ENCODE results near the gene HHIPL1.

Gene HHIPL1

DNA sequence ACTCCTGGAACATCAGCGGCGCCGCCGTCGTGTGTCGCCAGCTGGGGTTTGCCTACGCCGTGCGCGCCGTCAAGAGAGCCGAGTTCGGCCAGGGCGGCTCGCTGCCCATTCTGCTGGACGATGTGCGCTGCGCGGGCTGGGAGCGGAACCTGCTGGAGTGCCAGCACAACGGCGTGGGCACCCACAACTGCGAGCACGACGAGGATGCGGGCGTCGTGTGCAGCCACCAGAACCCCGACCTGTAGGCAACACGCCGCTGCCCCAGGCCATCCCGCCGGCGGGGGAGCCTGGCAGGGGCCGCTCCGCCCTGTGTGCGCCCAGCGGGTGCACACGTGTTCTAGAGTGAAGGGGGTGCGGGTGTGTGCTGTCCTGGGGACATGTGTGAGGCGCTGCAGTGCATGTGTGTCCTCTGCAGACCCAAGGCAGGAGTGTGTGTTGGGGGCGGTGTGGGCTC is 30.5 kb downstream of the HHIPL1 start:
- DNase-seq (ENCODE audit: low read depth), result no peak

DNA sequence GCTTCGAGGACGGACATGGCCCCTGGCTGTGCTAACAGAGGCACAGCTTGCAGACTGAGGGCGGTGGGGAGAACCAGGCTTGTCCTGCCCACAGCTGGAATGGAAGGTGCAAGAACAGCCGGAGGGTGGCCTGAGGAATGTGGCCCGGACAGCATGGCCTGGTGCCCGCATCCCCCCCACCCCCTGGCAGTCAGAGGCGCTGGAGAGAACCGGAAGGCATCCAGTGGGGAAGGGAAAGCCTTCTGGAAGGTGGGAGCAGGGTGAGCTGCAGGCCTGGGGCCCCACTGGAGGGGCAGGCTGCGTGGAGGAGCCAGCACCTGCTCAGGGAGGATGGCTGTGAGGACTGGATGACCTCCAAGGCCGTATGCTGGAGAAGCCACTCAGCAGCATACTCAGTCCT is 31.0 kb downstream of the HHIPL1 start:
- no peak for DNase-seq (ENCODE audit: low read depth)

DNA sequence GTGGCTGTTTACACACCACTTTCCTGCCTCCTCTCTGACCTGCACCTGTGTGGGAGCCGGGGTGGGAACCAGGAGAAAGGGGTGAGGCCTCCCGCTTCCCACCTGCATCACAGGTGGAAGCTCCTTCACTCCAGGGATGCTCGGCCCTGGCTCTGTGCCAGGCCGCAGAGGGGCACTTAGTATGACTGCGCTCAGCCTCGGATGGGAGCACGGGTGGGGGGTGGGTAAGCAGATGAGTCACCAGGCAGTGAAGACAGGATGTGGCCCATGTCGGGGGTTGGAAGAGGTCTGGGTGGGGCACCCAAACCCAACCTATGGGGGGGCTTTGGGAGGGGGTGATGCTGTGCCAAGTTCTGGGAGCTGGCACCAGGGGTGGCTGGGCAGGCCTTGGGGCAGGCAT is 31.7 kb downstream of the HHIPL1 start:
- no peak for DNase-seq (ENCODE audit: low read depth)

DNA sequence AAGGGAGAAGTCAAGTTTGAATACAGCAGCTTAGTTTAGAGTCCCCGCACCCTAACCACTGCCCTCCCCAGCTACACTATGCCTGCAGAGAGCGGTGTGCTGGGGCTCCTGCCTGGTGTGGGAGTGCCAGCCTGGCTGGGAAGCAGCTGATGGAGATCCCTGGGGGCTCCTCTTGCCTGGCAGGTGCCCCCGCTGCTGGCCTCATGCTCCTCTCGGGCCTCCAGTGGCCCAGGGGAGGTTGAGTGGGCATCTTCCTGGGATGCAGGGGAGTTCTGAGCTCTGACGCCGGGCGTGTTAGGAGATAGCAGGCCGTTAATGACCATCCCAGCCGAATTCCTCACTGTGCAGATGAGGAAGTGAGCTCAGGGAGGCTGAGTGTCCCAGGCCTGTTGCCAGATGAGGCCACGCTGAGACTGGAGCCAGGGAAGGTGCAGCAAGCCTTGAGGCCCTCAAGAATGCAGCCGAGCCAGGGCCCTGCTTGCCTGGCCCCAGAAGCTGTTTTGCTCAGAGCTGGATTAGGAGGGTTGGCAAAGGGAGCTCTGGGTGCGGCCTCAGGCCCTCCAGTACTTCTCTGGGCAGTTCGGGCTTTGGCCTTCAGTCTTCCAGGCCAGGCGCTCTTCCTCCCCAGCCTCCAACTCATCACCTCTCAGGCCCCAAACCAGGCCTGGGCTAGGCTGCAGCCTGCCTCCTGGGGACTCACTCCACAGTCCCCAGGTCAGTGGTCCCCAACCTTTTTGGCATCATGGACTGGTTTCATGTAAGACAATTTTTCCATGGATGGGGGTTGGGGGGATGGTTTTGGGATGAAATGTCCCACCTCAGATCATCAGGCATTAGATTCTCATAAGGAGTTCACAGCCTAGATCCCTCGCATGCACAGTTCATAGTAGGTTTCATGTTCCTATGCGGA is 32.6 kb downstream of the HHIPL1 start:
- DNase-seq (ENCODE audit: low read depth), result no peak

DNA sequence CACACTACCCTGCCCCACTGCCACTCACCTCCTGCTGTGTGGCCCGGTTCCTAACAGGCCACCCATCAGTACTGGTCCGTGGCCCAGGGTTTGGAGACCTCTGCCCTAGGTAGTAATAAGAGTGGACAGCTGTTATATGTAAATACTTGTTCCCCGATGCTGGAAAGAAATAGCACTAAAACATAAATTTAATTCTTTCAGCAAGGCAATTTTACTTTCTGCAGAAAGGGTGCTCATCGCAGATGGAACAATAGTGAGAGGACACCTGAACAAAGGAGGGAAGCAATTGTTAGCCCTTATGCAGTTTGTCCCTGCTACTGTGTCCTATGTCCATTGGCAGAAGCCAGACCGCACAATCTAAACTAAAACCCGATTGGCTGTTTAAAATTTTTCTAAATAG is 33.3 kb downstream of the HHIPL1 start:
- no peak for DNase-seq (ENCODE audit: low read depth)

DNA sequence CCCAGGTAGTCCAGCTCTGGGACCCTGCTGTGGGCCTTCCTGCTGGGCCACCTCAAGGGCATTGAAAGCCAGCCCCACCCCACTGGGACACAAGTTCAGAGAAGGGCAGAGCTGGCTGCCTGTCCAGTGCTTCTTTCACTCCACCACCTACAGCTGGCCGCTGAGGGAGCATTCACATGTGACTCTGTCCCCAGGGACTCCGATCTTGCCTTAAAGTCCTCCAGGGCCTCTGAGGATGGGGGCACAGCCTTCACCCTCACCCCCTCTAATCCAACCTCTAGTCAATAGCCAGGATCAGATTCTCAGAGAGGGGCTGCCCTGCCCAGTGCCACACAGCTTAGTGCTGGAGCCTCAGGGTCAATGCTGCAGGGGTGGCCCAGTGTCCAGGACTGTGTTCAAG is 34.2 kb downstream of the HHIPL1 start:
- DNase-seq (ENCODE audit: low read depth), result no peak

DNA sequence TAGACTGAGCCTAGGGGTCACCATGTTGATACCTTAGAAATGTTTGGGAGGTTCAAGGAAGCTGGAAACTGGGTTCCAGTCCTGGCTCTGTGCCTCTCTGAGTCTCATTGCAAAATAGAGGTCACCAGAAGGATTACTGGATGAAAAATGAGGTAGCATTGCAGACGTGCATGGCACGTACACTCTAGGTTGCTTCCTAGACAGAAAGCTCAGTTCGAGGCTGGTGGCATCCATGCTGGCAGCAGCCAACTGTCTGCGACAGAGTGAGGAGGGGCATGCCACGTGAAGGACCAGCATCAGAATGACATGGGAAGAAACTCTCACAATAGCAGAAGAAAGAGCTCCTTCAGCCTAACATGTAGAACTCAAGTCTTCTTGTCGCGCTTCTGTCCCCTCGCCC is 34.6 kb downstream of the HHIPL1 start:
- no peak for DNase-seq (ENCODE audit: low read depth)

DNA sequence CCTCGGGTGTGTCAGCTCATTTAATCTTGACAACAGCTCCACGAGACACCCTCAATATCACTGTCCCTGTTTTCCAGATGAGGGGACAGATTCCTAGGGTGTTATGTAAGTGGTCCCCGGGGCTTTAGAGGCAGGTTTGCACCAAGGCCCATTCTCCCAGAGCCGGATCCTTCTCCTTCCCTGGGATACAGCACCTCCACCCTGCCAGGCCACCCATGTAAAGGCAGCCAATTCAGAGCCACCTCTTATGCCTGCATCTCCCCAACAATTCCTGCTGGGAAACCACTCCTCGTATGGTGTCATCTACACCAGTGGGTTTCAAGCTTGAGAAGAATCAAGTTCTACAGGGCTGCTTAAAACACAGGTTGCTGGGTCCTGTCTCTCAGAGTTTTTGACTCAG is 35.1 kb downstream of the HHIPL1 start:
- DNase-seq (ENCODE audit: low read depth), result no peak

DNA sequence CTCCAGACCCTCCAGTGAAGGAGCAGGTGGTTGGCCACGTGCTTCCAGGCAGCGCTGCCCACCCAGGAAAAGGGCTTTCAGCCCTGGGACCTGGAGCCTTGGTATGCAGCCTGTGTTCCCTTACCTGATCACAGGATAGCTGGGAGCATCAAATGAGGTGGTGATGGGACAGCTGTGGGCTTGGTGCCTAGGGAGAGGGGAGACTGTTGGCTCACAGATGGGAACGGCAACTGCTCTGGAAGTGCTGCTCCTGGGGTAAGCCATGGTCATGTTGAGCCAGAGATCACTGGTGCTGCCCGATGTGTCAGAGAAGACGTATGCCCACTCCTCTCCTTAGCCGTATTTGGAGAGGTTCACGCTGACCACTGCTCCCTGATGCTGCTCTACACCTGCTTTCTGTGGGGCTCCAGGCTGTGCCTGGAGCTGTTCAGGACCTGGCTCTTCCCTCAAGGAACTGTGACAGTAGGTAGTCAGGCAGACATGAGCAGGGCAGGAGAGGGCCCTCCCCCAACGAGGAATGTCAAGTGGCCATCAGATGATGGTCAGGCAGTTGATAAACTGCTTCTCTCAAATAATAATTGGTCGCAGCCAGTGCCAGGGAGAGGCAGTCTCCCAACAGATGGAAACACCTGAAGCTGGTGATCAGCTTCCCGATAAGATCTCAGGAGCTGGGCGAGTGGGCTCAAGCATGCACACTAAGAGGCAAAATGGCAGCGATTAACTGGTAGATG is 36.3 kb downstream of the HHIPL1 start:
- DNase-seq (ENCODE audit: low read depth), result no peak

DNA sequence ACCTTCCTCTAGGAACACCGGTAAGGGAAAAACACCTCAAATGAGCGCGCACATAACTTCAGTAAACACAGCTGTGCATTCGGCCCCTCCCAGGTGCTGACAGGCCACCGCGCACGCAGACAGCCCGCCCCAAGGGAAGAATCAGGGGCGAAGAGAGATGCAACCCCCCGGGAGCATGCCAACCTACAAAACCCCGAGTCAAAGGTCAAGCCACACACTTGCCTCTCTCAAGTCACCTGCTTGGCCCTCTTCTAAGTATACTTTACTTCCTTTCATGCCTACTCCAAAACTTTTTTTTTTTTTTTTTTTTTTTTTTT is 36.9 kb downstream of the HHIPL1 start:
- no peak for DNase-seq (ENCODE audit: low read depth)

DNA sequence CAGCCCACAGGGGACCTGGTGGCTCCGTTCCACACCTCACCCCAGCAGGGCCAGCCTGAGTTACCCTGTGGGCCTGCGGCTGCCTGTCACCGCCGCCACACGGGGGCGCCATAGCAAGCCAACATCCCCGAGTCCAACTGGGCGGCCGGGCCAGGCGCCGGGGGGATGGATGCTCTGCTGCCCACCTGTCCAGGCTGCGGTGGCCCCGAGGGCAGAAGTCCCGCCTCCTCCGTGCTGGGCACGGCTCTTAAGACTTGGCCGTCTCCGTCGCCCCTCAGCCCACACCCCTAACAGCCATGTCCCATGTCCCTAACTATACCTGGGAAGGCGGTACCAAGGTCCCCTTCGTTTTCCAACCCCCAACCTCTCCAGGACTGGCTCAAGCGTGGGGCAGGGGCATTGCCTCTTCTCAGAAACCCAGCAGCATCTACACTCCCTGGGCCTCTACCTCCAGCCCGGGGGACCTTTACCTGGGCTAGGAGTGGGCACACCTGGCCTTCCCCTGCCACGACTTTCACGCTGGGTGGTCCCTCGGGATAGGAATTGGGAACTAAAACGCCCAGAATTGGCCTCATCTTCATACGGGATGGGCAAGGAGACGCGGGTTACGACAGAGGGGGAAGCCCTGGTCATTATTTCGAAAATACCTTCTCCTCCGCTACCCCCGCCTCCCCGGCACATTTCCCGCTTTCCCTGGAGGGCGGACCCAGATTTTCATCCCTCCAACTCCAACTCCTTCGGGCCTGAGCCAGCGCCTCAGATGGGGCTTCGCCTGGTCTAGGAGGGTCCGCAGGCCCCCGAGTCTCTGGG is 38.1 kb downstream of the HHIPL1 start:
- DNase-seq (ENCODE audit: low read depth), result peak; percentile 66

DNA sequence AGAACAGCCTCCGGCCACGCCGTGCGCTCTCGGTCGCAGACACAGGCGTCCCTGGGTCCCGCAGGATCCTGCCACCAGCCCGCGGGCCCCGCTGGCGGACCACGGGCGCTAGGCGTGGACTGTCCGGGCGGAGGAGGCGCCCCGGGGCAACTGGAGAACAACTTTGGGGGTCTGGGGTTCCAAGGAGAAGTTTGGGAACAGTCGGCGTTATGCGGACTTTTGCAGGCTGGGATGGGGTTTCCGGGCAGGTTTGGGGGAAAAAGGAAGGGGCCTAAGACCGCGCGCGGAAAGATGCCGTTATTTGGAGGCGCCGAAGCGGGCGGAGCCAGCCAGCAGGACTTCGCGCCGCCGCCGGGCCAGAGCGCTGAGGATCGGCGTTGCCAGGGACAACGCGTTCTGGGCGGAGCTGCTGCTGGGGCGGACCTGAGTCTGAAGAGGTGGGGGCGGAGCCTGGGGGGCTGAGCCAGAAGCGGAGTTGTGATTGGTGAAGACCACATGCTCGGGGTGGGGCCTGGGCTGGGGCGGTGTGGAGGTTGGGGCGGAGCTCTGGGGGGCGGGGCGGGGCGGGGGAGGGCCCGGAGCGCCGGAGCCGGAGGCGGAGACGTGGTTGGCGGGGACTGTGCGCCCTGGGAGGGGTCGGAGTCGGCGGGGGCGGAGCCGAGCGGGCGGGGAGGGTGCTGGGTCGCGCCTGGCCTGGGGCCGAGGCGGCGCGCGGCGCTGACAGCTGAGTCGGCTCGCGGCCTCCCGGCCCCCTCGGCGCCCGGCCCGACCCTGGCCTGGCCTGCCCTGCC is 38.9 kb downstream of the HHIPL1 start, which contains the start of gene CYP46A1:
TSS of gene CYP46A1 (plus strand) at position 680 of the 791 bp plus-strand sequence. CDS start 120 bp downstream, outside the sequence.
- peak; percentile 98 for DNase-seq (ENCODE audit: low read depth)

DNA sequence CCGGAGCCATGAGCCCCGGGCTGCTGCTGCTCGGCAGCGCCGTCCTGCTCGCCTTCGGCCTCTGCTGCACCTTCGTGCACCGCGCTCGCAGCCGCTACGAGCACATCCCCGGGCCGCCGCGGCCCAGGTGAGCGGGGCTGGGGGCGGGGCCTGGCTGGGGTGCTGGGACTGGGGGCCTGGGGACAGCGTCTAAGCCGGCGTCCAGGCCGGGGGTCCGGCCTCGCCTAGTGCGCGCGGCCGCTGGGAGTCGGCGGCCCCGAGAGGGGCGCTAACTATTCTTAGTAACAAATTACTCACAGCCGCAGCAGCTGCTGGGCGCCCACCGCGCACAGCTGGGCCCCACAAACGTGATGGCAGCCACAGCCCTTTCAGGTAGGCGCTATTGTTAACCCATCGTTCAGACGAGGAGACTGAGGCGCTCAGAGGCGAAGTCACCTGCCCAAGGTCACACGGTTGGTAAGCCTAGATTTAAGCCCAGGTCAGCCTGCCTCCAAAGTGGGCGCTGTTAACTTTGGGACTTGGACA is 39.5 kb downstream of the HHIPL1 start:
- no peak for DNase-seq (ENCODE audit: low read depth)

DNA sequence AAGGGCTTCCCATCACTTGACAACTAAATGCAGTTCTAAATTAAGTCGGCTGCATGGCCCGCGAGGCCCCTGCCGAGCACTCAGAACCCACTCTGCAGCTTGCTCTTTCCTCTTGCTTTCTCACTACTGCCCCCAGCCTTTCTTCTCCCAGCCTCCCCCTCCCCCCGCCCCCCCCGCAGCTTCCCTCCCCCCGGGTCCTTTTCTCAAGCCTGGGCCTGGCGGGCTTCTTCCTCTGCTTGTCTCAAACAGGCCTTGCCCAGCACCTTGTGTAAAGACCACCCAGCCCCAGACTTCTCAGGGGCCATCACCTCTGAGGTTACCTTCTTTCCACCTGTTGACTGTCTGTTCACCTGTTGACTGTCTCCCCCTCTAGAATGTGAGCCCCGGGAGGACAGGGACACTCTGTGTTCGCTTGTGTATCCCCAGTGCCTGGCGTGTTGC is 40.2 kb downstream of the HHIPL1 start:
- no peak for DNase-seq (ENCODE audit: low read depth)

DNA sequence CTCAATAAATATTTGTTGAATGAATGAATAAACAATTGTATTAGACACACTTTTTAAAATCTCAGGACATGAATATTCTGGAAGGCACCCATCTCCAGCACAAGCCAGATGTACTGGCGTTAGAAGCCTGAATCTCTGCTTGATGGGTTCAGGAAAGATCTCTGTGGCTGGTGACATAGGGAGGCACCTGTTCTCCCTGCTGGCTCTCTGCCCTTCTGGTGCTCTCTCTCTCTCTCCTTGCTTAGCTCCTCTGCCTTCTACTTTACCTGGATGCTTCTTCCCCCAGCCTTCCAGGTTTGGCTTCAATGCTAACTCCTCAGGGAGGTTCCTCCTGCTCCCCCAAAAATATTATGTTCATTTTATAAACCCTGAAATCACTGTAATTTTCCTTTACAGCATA is 40.7 kb downstream of the HHIPL1 start:
- no peak for DNase-seq (ENCODE audit: low read depth)

DNA sequence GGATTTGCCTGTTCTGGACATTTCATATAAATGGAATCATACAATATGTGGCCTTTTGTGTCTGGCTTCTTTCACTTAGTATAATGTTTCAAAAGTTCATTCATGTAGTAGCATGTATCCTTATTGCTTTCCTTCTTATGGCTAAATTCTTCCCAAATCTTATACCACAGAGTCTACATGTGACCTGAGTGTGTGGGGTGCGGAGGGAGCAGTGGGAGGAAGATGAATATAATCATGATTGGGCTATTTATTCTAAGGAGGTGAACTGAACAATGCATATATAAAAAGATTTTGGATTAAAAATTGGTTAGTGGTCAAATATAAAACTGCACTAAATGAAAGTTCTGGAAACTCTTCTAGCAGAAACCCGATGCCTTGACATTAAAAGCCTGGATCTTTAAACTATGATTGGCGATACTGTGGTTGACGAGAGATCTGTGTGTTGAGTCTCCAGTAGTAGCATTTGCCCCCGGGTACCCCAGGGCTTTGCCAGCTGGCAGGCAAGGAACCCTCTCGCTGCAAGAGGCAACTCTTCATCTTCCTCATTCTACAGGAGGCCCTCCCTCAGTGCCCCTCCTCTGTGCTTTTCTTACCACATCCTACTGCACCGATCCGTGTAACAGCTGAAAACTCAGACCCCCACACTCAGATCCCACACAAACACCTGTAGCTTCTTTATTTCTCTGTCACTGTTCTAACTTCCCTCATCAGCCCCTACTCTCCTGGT is 41.8 kb downstream of the HHIPL1 start:
- DNase-seq (ENCODE audit: low read depth), result no peak

DNA sequence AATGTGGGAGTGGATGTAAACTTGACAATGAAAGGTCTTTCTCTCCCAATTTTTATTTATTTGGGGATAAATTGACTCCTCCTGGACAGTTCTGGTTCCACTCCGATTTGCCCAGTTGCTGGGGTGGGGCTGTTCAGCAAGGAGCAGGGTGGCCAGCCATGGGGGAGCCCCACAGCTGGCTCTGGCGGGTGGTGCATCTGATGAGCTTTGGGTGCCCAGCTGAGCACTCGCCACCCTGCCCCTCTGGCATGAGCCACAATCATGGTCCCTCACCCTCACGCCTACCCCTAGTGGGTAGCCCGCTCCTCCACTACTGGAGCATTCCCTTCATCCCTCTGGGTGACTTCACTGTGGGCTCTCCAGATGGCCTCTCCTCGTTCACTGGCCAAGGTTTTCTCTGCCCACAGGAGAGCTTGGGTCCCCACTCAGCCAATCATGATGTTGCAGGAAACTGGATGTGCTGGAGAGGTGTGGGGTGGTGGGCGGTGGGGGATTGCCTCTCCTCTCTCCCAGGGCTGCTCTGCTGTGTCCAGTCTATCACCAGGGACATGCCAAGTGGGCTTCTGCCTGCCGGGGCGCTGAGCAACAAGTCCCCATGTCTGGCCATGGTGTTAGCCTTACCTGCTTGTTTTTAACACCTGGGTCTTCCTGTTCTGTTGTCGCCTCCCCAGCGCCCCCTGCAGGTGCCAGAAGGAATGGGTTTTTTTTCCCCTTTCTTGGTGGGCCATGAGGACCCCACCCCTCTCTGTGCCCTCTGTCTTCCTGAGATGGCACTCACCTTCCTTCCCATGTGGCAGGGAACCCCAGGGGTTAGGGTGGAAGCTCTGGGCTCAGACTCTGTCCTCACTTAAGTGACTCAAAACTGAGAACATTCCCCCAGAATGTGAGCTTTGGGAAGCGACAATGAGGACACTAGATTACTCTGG is 42.6 kb downstream of the HHIPL1 start:
- DNase-seq (ENCODE audit: low read depth), result no peak

DNA sequence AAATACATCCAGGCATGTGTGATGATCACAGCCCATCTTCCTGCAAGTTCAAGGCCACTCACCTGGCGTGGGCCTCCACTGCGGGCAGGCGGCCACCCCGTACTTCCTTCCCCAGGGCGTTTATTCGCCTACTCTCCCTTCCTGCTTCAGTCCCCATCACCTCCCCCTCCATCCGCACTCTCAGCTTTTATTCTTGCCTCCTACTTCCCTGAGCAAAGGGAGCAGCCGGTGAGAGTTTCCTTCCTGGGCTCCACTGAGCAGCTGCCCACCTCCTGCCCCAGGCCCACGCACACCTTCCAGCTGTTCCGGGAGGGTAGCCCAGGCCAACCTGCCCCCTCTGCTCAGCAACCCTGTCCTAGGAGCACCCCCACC is 43.3 kb downstream of the HHIPL1 start:
- no peak for DNase-seq (ENCODE audit: low read depth)

DNA sequence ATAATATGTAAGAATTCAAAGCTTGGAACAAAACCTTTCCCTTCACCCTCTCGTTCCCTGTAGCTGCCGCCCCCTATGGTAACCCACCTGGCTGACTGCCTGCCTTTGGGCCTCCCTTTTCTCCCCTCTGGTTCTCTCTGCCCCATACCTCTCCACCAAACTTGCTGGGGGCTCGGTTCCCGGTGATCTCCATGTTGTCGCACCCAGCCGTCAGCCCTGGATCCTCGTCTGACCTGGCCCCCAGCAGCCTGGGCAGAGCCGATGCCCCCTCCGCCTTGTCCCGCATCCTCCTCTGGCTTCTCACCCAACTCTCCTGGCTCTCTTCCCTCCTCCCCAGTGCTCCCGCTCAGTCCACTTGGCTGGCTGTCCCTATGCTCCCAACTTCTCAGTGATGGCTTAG is 43.7 kb downstream of the HHIPL1 start:
- no peak for DNase-seq (ENCODE audit: low read depth)

All from stimulated activated CD8-positive, alpha-beta memory T cell treated with anti-CD3 and anti-CD28 coated beads, Interleukin-12 subunit alpha, Interleukin-12 subunit beta, amount 100 ng/mL, for 4 hours (primary cell).